AG04449 (cell line): ENCODE data around the gene CRISPLD2.
A peak's percentile ranks its signal among the peaks of the same experiment; 100 is the strongest.

ENCODE experiments used
- CTCF ChIA-PET: fragments of 350-600 bp; formaldehyde crosslinking; extraction: SDS; loops from one replicate; lab custom pipeline; 2021; ENCODE audit warnings: antibody characterized with exemption; lab: Yijun Ruan, JAX
- POLR2A ChIA-PET: fragments of 400-600, 350-600 bp; formaldehyde crosslinking; extraction: SDS; loops from one replicate; lab custom pipeline; 2020; ENCODE audit warnings: antibody characterized with exemption, inconsistent platforms; lab: Yijun Ruan, JAX
- DNase-seq: peaks from one replicate; pipeline ENCODE4 v3.0.0-alpha.2; 2010; ENCODE audit warnings: low read depth, low spot score
- H3K4me3 ChIP-seq: 2 replicates; pipeline ENCODE4 v1.5.1; 2011; ENCODE audit warnings: low read depth, mild to moderate bottlenecking, control low read depth, low read length
- CTCF ChIP-seq: IDR thresholded peaks from one replicate; pipeline ENCODE4 v1.5.1; 2011; ENCODE audit warnings: mild to moderate bottlenecking, moderate library complexity, low read length, control low read depth, inconsistent platforms; ENCODE audit not compliant: insufficient read depth; ENCODE audit errors: missing control alignments

Gene CRISPLD2

DNA sequence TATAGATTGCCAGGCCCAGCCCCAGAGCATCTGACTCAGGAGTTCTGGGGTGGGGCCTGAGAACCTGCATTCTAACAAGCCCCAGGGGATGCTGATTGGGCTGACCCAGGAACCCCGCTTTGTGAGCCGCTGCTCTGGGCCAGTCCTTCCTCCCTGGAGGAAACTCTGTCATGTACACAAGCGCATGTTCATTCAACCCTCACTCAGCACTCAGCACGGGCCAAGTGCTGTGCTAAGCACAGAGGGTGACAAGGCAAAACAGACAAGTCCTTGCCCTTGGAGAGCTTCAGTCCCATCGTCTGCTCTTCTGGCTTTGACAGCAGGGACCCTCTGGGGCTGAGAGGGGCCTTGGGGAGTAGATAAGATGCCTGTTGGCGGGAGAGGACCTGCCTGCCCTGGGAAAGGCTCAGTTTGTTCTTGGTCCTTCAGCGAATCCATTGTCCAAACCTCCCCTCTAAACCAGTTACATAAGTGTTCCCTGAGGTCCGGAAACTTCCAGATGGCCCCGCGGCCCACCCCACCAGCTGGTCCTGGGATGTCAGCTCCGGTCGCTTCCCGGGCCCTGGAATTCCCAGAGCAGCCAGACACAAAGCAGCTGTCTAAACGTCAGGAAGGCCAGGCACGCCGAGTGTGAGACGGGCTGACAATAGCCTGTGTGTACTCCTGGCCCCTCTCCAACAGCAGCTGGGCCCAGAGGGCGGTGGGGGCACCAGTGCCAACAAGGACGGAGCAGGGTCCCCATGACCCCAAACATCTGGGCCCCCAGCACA is 102.8 kb downstream of the CRISPLD2 start:
- no peak for DNase-seq

DNA sequence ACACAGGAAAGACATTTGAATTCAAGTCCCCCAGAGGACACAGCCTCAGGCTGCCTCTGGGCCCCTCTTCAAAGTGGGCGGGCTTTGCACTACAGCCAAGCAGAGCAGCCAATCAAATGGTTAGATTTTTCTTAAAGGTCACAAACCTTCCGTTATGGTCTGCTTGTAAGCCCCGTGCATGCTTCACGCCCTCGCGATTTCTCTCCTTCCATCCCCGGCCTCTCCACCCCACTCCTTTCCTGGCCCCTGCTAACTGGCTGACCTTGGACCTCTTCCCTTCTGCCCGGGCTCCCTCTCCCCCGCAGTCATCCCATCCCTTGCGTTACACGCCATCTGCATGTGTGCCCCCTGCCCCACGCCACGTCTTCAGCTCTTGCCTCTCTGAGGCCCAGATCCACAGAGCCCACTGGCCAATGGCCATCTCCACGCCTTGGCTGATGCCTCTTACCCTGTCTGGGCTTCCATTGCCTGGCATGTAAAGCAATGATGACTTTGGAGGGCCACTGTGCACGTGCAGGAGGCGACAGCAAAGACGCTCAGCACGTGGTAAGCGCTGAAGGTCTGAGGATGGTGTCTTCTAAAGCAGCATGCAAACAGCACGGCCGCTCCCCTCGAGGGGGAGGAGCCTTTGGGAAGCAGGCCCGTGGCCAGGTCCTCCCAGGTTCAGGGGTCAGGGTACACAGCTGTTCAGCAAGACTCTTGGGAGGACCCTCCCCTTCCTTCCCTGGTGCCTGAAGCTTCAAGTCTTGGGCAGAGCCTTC is 104.7 kb downstream of the CRISPLD2 start:
- ChIA-PET POLR2A (no interaction called here), CTCF (interaction anchor here (0.8 to 3.4 kb wide), 15 partner anchors 9 to 170 kb away, joined by 3 to 32 read pairs (median 7); partner anchors contain the start of gene CRISPLD2)
- no peak for DNase-seq
- H3K4me3 ChIP-seq, result no peak overlapping the region
- TF ChIP-seq CTCF, result no peak

More for the DNA sequence above, 102.8 kb downstream of the CRISPLD2 start:
- no peak overlapping the region for H3K4me3 ChIP-seq
- ChIA-PET CTCF (interaction anchor here (0.9 to 1.8 kb wide), 5 partner anchors 9 to 176 kb away, joined by 3 to 11 read pairs (median 3); no protein-coding TSS in a partner anchor), POLR2A (no interaction called here)
- TF ChIP-seq CTCF, result no peak

DNA sequence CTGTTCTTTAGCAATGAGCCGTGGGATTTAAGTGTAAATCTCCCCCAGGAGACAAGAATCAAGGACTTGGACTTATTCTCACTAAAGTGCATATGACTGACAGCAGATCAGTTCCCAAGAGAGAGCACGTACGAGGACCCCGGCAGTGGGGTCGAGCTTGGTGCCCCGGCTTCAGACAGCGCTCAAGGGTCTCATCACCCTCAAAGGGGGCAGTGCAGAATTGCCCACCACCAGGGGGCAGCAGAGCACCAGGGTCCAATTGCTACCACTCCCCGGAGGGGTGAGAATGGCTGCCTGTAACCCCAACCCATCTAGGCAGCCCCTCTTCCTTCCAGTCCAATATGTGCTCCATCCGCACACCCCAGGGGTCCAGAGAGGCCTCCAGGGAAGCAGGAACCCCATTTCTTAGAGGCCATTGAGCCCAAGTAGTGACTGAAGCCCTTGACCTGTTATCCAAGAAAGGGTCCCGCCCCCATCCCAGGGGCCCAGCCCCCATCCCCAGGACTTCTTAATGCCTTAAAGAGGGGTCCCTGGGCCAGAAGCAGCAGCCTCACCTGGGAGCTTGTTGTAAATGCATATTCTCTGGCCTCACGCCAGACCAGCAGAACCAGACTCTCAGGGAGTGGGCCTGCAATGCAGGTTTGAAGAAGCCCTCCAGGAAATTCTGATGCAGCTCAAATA is 105.4 kb downstream of the CRISPLD2 start:
- ChIA-PET CTCF (interaction anchor here (0.8 to 3.4 kb wide), 20 partner anchors 9 to 171 kb away, joined by 3 to 32 read pairs (median 4); partner anchors contain the start of gene CRISPLD2), POLR2A (no interaction called here)
- H3K4me3 ChIP-seq, result no peak overlapping the region
- peak; percentile 72 for TF ChIP-seq CTCF
- DNase-seq, result no peak

GRCh38 chr16:84925773-84926372 is 106.1 kb downstream of the CRISPLD2 start:
- CTCF ChIA-PET, result interaction anchor here (0.8 to 3.4 kb wide), 15 partner anchors 8 to 171 kb away, joined by 3 to 32 read pairs (median 6); partner anchors contain the start of gene CRISPLD2
- no peak for TF ChIP-seq CTCF
- DNase-seq, result no peak
- no peak overlapping the region for H3K4me3 ChIP-seq
- POLR2A ChIA-PET, result no interaction called here

DNA sequence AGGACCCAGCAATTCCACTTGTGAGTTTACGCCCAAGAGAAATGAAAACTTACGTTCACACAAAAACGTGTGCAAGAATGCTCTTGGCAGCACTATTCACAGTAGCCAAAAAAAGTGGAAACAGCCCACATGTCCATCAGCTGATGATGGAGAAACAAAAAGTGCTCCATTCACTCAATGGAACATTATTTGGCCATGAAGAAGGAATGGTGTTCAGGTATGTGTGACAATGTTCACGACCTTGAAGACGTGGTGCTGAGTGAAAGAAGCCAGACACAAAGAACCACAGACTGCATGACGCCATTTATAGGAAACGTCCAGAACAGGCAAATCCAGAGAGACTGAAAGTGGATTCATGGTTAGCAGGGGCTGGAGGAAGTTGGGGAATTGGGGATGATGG is 106.7 kb downstream of the CRISPLD2 start:
- TF ChIP-seq CTCF, result no peak
- DNase-seq, result no peak
- POLR2A ChIA-PET, result no interaction called here
- H3K4me3 ChIP-seq, result no peak overlapping the region
- CTCF ChIA-PET, result interaction anchor here (0.7 to 3.4 kb wide), 12 partner anchors 11 to 172 kb away, joined by 3 to 32 read pairs (median 10); partner anchors contain the start of gene CRISPLD2
